C1 segment of cervical spinal cord (tissue), 14 donors: Measurements from ENCODE around the gene MTA3.

Source experiments
- DNase-seq, 14 donors: peaks; one replicate each; lab custom pipeline; 2025; lab: John Stamatoyannopoulos, UW

Gene MTA3

GRCh38 chr2:42801381-42801780 lies 232.9 kb downstream of the MTA3 start:
- DNase-seq, result no peak

GRCh38 chr2:42802150-42802549 lies 233.7 kb downstream of the MTA3 start:
- no peak for DNase-seq

- no peak for DNase-seq
Observed at GRCh38 chr2:42804338-42804737, 235.9 kb downstream of the MTA3 start.

DNA sequence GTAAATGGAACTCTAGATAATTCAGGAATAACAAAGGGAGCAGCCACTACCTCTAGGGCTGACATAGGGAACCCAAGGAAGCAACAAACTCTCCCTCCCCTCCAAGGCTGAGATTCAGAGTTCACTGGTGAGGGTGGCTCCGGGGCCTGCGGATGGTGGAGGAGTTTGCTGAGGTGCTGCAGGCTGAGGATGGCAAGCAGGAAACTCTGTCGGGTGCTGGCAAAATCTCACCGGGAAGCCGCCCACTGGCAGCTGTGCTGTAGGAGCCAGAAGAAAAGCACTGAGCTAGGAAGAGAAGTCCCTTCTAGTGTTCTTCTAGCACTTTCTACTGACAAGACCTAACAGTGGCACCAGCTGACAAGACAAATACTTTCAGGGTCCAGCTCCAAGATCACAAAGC lies 236.5 kb downstream of the MTA3 start:
- no peak for DNase-seq
